ENCODE results near the gene UROS.

- TF ChIP-seq, protein P1, sequence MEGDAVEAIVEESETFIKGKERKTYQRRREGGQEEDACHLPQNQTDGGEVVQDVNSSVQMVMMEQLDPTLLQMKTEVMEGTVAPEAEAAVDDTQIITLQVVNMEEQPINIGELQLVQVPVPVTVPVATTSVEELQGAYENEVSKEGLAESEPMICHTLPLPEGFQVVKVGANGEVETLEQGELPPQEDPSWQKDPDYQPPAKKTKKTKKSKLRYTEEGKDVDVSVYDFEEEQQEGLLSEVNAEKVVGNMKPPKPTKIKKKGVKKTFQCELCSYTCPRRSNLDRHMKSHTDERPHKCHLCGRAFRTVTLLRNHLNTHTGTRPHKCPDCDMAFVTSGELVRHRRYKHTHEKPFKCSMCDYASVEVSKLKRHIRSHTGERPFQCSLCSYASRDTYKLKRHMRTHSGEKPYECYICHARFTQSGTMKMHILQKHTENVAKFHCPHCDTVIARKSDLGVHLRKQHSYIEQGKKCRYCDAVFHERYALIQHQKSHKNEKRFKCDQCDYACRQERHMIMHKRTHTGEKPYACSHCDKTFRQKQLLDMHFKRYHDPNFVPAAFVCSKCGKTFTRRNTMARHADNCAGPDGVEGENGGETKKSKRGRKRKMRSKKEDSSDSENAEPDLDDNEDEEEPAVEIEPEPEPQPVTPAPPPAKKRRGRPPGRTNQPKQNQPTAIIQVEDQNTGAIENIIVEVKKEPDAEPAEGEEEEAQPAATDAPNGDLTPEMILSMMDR (IDR thresholded peaks at IDR 0.05; ENCODE audit: low read depth, low read length, poor library complexity, severe bottlenecking), result no peak
- TF ChIP-seq EZH2phosphoT487 (IDR thresholded peaks at IDR 0.05; ENCODE audit: borderline replicate concordance, low read length), result no peak
Measured at GRCh38 chr10:125802739-125803138, 20.3 kb downstream of the UROS start.
